SK-N-MC (cell line): ENCODE data around the gene ABL2.
"Not testable (repeated sequence)": the region's sequence is repeated elsewhere in the genome, so short reads cannot be mapped to it uniquely, and the experiment has no call there.

Source experiments
- EZH2 ChIP-seq: fragments of 200-600 bp; sonication (generic); IDR thresholded peaks from one replicate; pipeline ENCODE4 v1.6.1; 2017; ENCODE audit warnings: antibody characterized with exemption
- POLR2AphosphoS5 ChIP-seq: IDR thresholded peaks from 2 replicates; pipeline ENCODE4 v1.6.1; 2012; ENCODE audit warnings: mild to moderate bottlenecking, low read depth, low read length, borderline replicate concordance

- TF ChIP-seq EZH2, POLR2AphosphoS5: not testable (repeated sequence)
Observed at GRCh38 chr1:179274424-179274823, 44.9 kb upstream of the ABL2 start.
